ENCODE data around the gene PPP1R1A. TPM values are rescaled to one million over a fixed set of nuclear protein-coding genes. Genes with fewer than 3 reads are reported as not detected.

The PPP1R1A gene
- total and polyA plus RNA-seq, 9 of the 15 experiments (the other 6 are each of a cell fraction or from before 2014, with no cell fraction given) = not detected

- CTCF ChIA-PET (ENCODE audit: low intra/inter-chr PET ratio) = no interaction called here
These were observed 41.9 kb downstream of the PPP1R1A start for GRCh38 chr12:54546511-54546910.

More at GRCh38 chr12:54546511-54546910, 41.9 kb downstream of the PPP1R1A start:
- Histone ChIP-seq H3K27me3 (ENCODE audit: control insufficient read depth in 2 of 2, insufficient read depth in 2 of 2, low read length in 2 of 2) (peaks cover 26 to 30% of the 10 kb centered on the region in 2 experiments), H2AFZ (ENCODE audit: low read depth, low read length) (no peak overlapping the region), H3K9me3 (replicated peaks; ENCODE audit: control insufficient read depth, insufficient read depth, low read depth, low read length) (no peaks in the 10 kb centered on the region), H3K4me2 (ENCODE audit: insufficient read depth, low read length) (no peak overlapping the region), H3K4me1 (replicated peaks in 1 of 2; ENCODE audit: control insufficient read depth in 2 of 2, insufficient read depth in 2 of 2, low read length in 2 of 2) (peaks cover 0 to 13% of the 10 kb centered on the region in 2 experiments; a peak in 2 of 5 replicates), H3K27ac (ENCODE audit: extremely low read depth, low read depth, low read length) (no peak overlapping the region), H3K4me3 (no peak overlapping the region), H3K9me1 (ENCODE audit: control insufficient read depth, insufficient read depth, low read length) (no peaks in the 10 kb centered on the region), H3K36me3 (ENCODE audit: control insufficient read depth, insufficient read depth, low read length) (no peaks in the 10 kb centered on the region), H3K9ac (ENCODE audit: insufficient read depth in 1 of 2, low read depth in 2 of 2, low read length in 2 of 2) (no peak overlapping the region), H3K79me2 (ENCODE audit: control insufficient read depth, insufficient read depth, low read length) (no peaks in the 10 kb centered on the region), H4K20me1 (replicated peaks; ENCODE audit: control insufficient read depth, insufficient read depth, low read length) (peaks cover 5% of the 10 kb centered on the region; the same call in 1 of the 2 replicates)
- FAIRE-seq (no peak), ATAC-seq (no peak), DNase-seq (ENCODE audit: extremely low read depth in 1 of 4, low spot score in 3 of 4) (no peak)
- in situ Hi-C loops (cut with MboI) (no loop called here), intact Hi-C loops (cut with micrococcal nuclease) (no loop called here)
- POLR2A ChIA-PET = interaction anchor here (1.0 kb wide), 1 partner anchor 8 kb away, joined by 3 read pairs; no protein-coding TSS in a partner anchor
- BruUV-seq (replicated peaks) = no TSS peak
- 4% methylated on average over 2 of the region's 2 CpGs for WGBS (ENCODE audit: insufficient coverage, low coverage, missing lambda C conversion rate)
- TF ChIP-seq ZNF436 (CRISPR knock-in tag; IDR thresholded peaks at IDR 0.05) (no peak), VEZF1 (CRISPR knock-in tag; IDR thresholded peaks at IDR 0.05) (no peak), MLX (CRISPR knock-in tag; conservative IDR thresholded peaks at IDR 0.05) (no peak), MECOM (CRISPR knock-in tag; IDR thresholded peaks at IDR 0.05) (no peak), SIRT6 (IDR thresholded peaks at IDR 0.05; ENCODE audit: low read depth, low read length) (no peak), SETDB1 (IDR thresholded peaks at IDR 0.05; ENCODE audit: low read length) (no peak), PTTG1 (tag; IDR thresholded peaks at IDR 0.05; ENCODE audit: low read depth) (no peak), ZNF41 (CRISPR knock-in tag; conservative IDR thresholded peaks at IDR 0.05) (no peak), PTRF (tag; IDR thresholded peaks at IDR 0.05) (no peak), ZNF384 (IDR thresholded peaks at IDR 0.05; ENCODE audit: low read depth, low read length) (no peak), MLLT1 (IDR thresholded peaks at IDR 0.05) (no peak), EGR1 (conservative IDR thresholded peaks at IDR 0.05) (no peak)
